SJCRH30 (cell line): Measurements from ENCODE around the gene TRIP6. TPM values are rescaled to one million over a fixed set of nuclear protein-coding genes. Genes with fewer than 3 reads are reported as not detected.
"Not testable (repeated sequence)": the region's sequence is repeated elsewhere in the genome, so short reads cannot be mapped to it uniquely, and the experiment has no call there.

Experiments used
- DNase-seq, 2 experiments: peaks; one replicate each; pipeline ENCODE4 v3.0.0-alpha.2; 2015 to 2020
- H3K27ac ChIP-seq: fragments of 250-450 bp; sonication (Bioruptor Pico); 2 replicates; pipeline ENCODE4 v1.5.1; 2020; ENCODE audit warnings: mild to moderate bottlenecking, moderate library complexity
- H3K27me3 ChIP-seq: fragments of 250-450 bp; sonication (Bioruptor Pico); 2 replicates; pipeline ENCODE4 v1.5.1; 2020; ENCODE audit warnings: mild to moderate bottlenecking, moderate library complexity
- H3K36me3 ChIP-seq: fragments of 250-450 bp; sonication (Bioruptor Pico); 2 replicates; pipeline ENCODE4 v1.5.1; 2020; ENCODE audit warnings: mild to moderate bottlenecking, moderate library complexity
- H3K4me1 ChIP-seq: fragments of 250-450 bp; sonication (Bioruptor Pico); 2 replicates; pipeline ENCODE4 v1.5.1; 2020; ENCODE audit warnings: mild to moderate bottlenecking, moderate library complexity
- H3K4me3 ChIP-seq: fragments of 250-450 bp; sonication (Bioruptor Pico); 2 replicates; pipeline ENCODE4 v1.5.1; 2020; ENCODE audit warnings: mild to moderate bottlenecking, moderate library complexity
- H3K9me3 ChIP-seq: fragments of 250-450 bp; sonication (Bioruptor Pico); replicated peaks from 2 replicates; pipeline ENCODE4 v1.5.1; 2020; ENCODE audit warnings: mild to moderate bottlenecking, moderate library complexity
- total RNA-seq: library from RNA; depleted of rRNA; stranded (reverse); fragments of >200 nt; shearing (Covaris generic); gene quantifications from 2 replicates; pipeline ENCODE4 v1.2.3, GENCODE V29; 2014

The TRIP6 gene
- total RNA-seq, 1 experiment from 2014 or later, result 49.3 TPM

GRCh38 chr7:100854899-100855298 lies 12.3 kb upstream of the TRIP6 start:
- H3K27ac ChIP-seq, H3K36me3 ChIP-seq, H3K9me3 ChIP-seq, H3K4me3 ChIP-seq, DNase-seq, H3K4me1 ChIP-seq, H3K27me3 ChIP-seq: not testable (repeated sequence)

GRCh38 chr7:100855515-100855914 lies 11.7 kb upstream of the TRIP6 start:
- Histone ChIP-seq H3K27me3 (no peaks in the 10 kb centered on the region), H3K36me3 (peaks cover 5% of the 10 kb centered on the region), H3K27ac (no peak overlapping the region), H3K4me1 (no peaks in the 10 kb centered on the region), H3K9me3 (no peaks in the 10 kb centered on the region), H3K4me3 (no peak overlapping the region)
- DNase-seq, result no peak

GRCh38 chr7:100856871-100857282 lies 10.3 kb upstream of the TRIP6 start:
- no peaks in the 10 kb centered on the region for H3K4me1 ChIP-seq
- no peaks in the 10 kb centered on the region for H3K9me3 ChIP-seq
- peaks cover 6% of the 10 kb centered on the region for H3K36me3 ChIP-seq
- H3K27me3 ChIP-seq, result no peaks in the 10 kb centered on the region
- H3K27ac ChIP-seq, result no peak overlapping the region
- no peak overlapping the region for H3K4me3 ChIP-seq
- no peak for DNase-seq

- Histone ChIP-seq H3K9me3 (no peaks in the 10 kb centered on the region), H3K27me3 (no peaks in the 10 kb centered on the region), H3K4me3 (no peak overlapping the region), H3K4me1 (peaks cover 12% of the 10 kb centered on the region), H3K36me3 (peaks cover 6% of the 10 kb centered on the region), H3K27ac (no peak overlapping the region)
- no peak for DNase-seq
These were observed 7.3 kb upstream of the TRIP6 start for GRCh38 chr7:100859856-100860255.

GRCh38 chr7:100860702-100861615 lies 6.2 kb upstream of the TRIP6 start:
- no peaks in the 10 kb centered on the region for H3K9me3 ChIP-seq
- H3K4me1 ChIP-seq, result peaks cover 12% of the 10 kb centered on the region
- H3K27me3 ChIP-seq, result no peaks in the 10 kb centered on the region
- no peak overlapping the region for H3K4me3 ChIP-seq
- DNase-seq, result no peak
- no peak overlapping the region for H3K27ac ChIP-seq
- H3K36me3 ChIP-seq, result peaks cover 6% of the 10 kb centered on the region

GRCh38 chr7:100861616-100861985 lies 5.6 kb upstream of the TRIP6 start:
- peaks cover 6% of the 10 kb centered on the region for H3K36me3 ChIP-seq
- no peak for DNase-seq
- H3K27ac ChIP-seq, result no peak overlapping the region
- H3K4me1 ChIP-seq, result peaks cover 15% of the 10 kb centered on the region
- H3K27me3 ChIP-seq, result no peaks in the 10 kb centered on the region
- H3K9me3 ChIP-seq, result no peaks in the 10 kb centered on the region
- no peak overlapping the region for H3K4me3 ChIP-seq

- H3K36me3 ChIP-seq, result peaks cover 7% of the 10 kb centered on the region
- peak overlapping the region; percentile 43 for H3K27ac ChIP-seq
- peaks cover 18% of the 10 kb centered on the region for H3K4me1 ChIP-seq
- no peaks in the 10 kb centered on the region for H3K9me3 ChIP-seq
- H3K27me3 ChIP-seq, result no peaks in the 10 kb centered on the region
- H3K4me3 ChIP-seq, result no peak overlapping the region
- peak; percentile 69 to 81 for DNase-seq
These were observed 3.7 kb upstream of the TRIP6 start for GRCh38 chr7:100863406-100863950.

- no peaks in the 10 kb centered on the region for H3K27me3 ChIP-seq
- peaks cover 9% of the 10 kb centered on the region for H3K36me3 ChIP-seq
- peaks cover 19% of the 10 kb centered on the region for H3K4me1 ChIP-seq
- no peaks in the 10 kb centered on the region for H3K9me3 ChIP-seq
- no peak overlapping the region for H3K27ac ChIP-seq
- H3K4me3 ChIP-seq, result no peak overlapping the region
- no peak for DNase-seq
These were observed 2.8 kb upstream of the TRIP6 start for GRCh38 chr7:100864263-100864845.

- Histone ChIP-seq H3K4me1 (peaks cover 19% of the 10 kb centered on the region), H3K9me3 (no peaks in the 10 kb centered on the region), H3K36me3 (peaks cover 5% of the 10 kb centered on the region; the same call in 1 of the 2 replicates), H3K27me3 (no peaks in the 10 kb centered on the region), H3K4me3 (no peak overlapping the region), H3K27ac (no peak overlapping the region)
- DNase-seq, result no peak
These were observed 1.7 kb upstream of the TRIP6 start for GRCh38 chr7:100865372-100865911.

- peak overlapping the region; percentile 96 for H3K27ac ChIP-seq
- H3K36me3 ChIP-seq, result peaks cover 6% of the 10 kb centered on the region
- no peaks in the 10 kb centered on the region for H3K27me3 ChIP-seq
- H3K9me3 ChIP-seq, result no peaks in the 10 kb centered on the region
- DNase-seq, result no peak
- peak overlapping the region; percentile 99 for H3K4me3 ChIP-seq
- H3K4me1 ChIP-seq, result peaks cover 19% of the 10 kb centered on the region
These were observed 1.1 kb upstream of the TRIP6 start for GRCh38 chr7:100865938-100866728.

GRCh38 chr7:100866729-100867039 lies 503 bp upstream of the TRIP6 start:
- peak overlapping the region; percentile 99 for H3K4me3 ChIP-seq
- DNase-seq, result no peak
- H3K36me3 ChIP-seq, result peaks cover 10% of the 10 kb centered on the region
- peaks cover 19% of the 10 kb centered on the region for H3K4me1 ChIP-seq
- H3K27me3 ChIP-seq, result no peaks in the 10 kb centered on the region
- peak overlapping the region; percentile 96 for H3K27ac ChIP-seq
- H3K9me3 ChIP-seq, result no peaks in the 10 kb centered on the region

- Histone ChIP-seq H3K36me3 (peaks cover 14% of the 10 kb centered on the region), H3K4me3 (peak overlapping the region; percentile 99), H3K27me3 (no peaks in the 10 kb centered on the region), H3K27ac (peak overlapping the region; percentile 96), H3K4me1 (peaks cover 15% of the 10 kb centered on the region), H3K9me3 (no peaks in the 10 kb centered on the region)
- no peak for DNase-seq
These were observed 744 bp downstream of the TRIP6 start for GRCh38 chr7:100867776-100868485.

- H3K4me3 ChIP-seq, result peak overlapping the region; percentile 72
- peaks cover 54% of the 10 kb centered on the region for H3K36me3 ChIP-seq
These were observed 6.6 kb downstream of the TRIP6 start for GRCh38 chr7:100873599-100874299.

GRCh38 chr7:100874300-100874576 lies 7.1 kb downstream of the TRIP6 start:
- peaks cover 11% of the 10 kb centered on the region; the same call in 1 of the 2 replicates for H3K4me1 ChIP-seq
- peaks cover 59% of the 10 kb centered on the region for H3K36me3 ChIP-seq
- H3K27ac ChIP-seq, result peak overlapping the region; percentile 90
- H3K9me3 ChIP-seq, result no peaks in the 10 kb centered on the region
- DNase-seq, result no peak
- H3K4me3 ChIP-seq, result peak overlapping the region; percentile 72
- H3K27me3 ChIP-seq, result no peaks in the 10 kb centered on the region

More at GRCh38 chr7:100873599-100874299, 6.6 kb downstream of the TRIP6 start:
- DNase-seq, result no peak
- H3K27ac ChIP-seq, result peak overlapping the region; percentile 90
- peaks cover 11% of the 10 kb centered on the region; the same call in 1 of the 2 replicates for H3K4me1 ChIP-seq
- no peaks in the 10 kb centered on the region for H3K9me3 ChIP-seq
- H3K27me3 ChIP-seq, result no peaks in the 10 kb centered on the region
